Stimulated activated CD8-positive, alpha-beta memory T cell treated with anti-CD3 and anti-CD28 coated beads, Interleukin-7, amount 100 ng/mL, for 48 hours (primary cell): ENCODE measurements around the gene MRGPRX2.

ENCODE experiments used
- DNase-seq, 2 donors: peaks; one replicate each; pipeline ENCODE4 v3.0.0-alpha.2; 2020; ENCODE audit warnings: low read depth in 1 of 2; ENCODE audit errors: extremely low read depth in 1 of 2

Gene MRGPRX2

GRCh38 chr11:19076744-19077589, 16.4 kb upstream of the MRGPRX2 start:
- peak; percentile 16 to 22 for DNase-seq

- DNase-seq = no peak
These were observed 15.1 kb upstream of the MRGPRX2 start for GRCh38 chr11:19075636-19076035.

- DNase-seq = no peak
These were observed 13.2 kb upstream of the MRGPRX2 start for GRCh38 chr11:19073454-19074415.

GRCh38 chr11:19072464-19072863, 11.9 kb upstream of the MRGPRX2 start:
- no peak for DNase-seq

- DNase-seq = peak; percentile 15 to 22
These were observed 10.7 kb upstream of the MRGPRX2 start for GRCh38 chr11:19071255-19071654.

GRCh38 chr11:19059833-19060232, 684 bp downstream of the MRGPRX2 start:
- no peak for DNase-seq

- DNase-seq = no peak
These were observed 4.6 kb downstream of the MRGPRX2 start for GRCh38 chr11:19055905-19056304.

GRCh38 chr11:19055016-19055415, 5.5 kb downstream of the MRGPRX2 start:
- no peak for DNase-seq

GRCh38 chr11:19053909-19054308, 6.6 kb downstream of the MRGPRX2 start:
- no peak for DNase-seq

GRCh38 chr11:19050281-19050680, 10.2 kb downstream of the MRGPRX2 start:
- no peak for DNase-seq

- DNase-seq = no peak
These were observed 11.2 kb downstream of the MRGPRX2 start for GRCh38 chr11:19049351-19049750.

- DNase-seq = no peak
These were observed 20.5 kb downstream of the MRGPRX2 start for GRCh38 chr11:19040051-19040450.

- DNase-seq = no peak
These were observed 21.1 kb downstream of the MRGPRX2 start for GRCh38 chr11:19039409-19039808.

- no peak for DNase-seq
These were observed 27.5 kb downstream of the MRGPRX2 start for GRCh38 chr11:19032990-19033389.

- no peak for DNase-seq
These were observed 32.5 kb downstream of the MRGPRX2 start for GRCh38 chr11:19027829-19028595.

GRCh38 chr11:19026862-19027261, 33.7 kb downstream of the MRGPRX2 start:
- DNase-seq = no peak

- no peak for DNase-seq
These were observed 34.8 kb downstream of the MRGPRX2 start for GRCh38 chr11:19025481-19026406.

- no peak for DNase-seq
These were observed 39.7 kb downstream of the MRGPRX2 start for GRCh38 chr11:19020831-19021230.

GRCh38 chr11:19018901-19019300, 41.6 kb downstream of the MRGPRX2 start:
- DNase-seq = no peak
